ENCODE measurements around the gene GRAMD1C.
"Not testable (repeated sequence)": the region's sequence is repeated elsewhere in the genome, so short reads cannot be mapped to it uniquely, and the experiment has no call there.

The GRAMD1C gene

GRCh38 chr3:113849071-113849470 is 10.5 kb downstream of the GRAMD1C start:
- DNase-seq; in situ Hi-C loops (cut with MboI; ENCODE audit: low pct_unique_long_range_greater_than_20kb, low sequenced_read_pairs): not testable (repeated sequence)

GRCh38 chr3:113849841-113850240 is 11.3 kb downstream of the GRAMD1C start:
- in situ Hi-C loops (cut with MboI; ENCODE audit: low pct_unique_long_range_greater_than_20kb, low sequenced_read_pairs); DNase-seq: not testable (repeated sequence)

- in situ Hi-C loops (cut with MboI; ENCODE audit: low pct_unique_long_range_greater_than_20kb, low sequenced_read_pairs); DNase-seq: not testable (repeated sequence)
Observed at GRCh38 chr3:113850391-113850790, 11.8 kb downstream of the GRAMD1C start.

- DNase-seq: no peak
- in situ Hi-C loops (cut with MboI; ENCODE audit: low pct_unique_long_range_greater_than_20kb, low sequenced_read_pairs): no loop called here
Observed at GRCh38 chr3:113852506-113852905, 13.9 kb downstream of the GRAMD1C start.

- in situ Hi-C loops (cut with MboI; ENCODE audit: low pct_unique_long_range_greater_than_20kb, low sequenced_read_pairs): no loop called here
- no peak for DNase-seq
Observed at GRCh38 chr3:113867506-113867905, 28.9 kb downstream of the GRAMD1C start.

GRCh38 chr3:113873293-113873692 is 34.7 kb downstream of the GRAMD1C start:
- in situ Hi-C loops (cut with MboI; ENCODE audit: low pct_unique_long_range_greater_than_20kb, low sequenced_read_pairs): no loop called here
- no peak for DNase-seq

GRCh38 chr3:113873814-113874526 is 35.4 kb downstream of the GRAMD1C start:
- DNase-seq: no peak
- in situ Hi-C loops (cut with MboI; ENCODE audit: low pct_unique_long_range_greater_than_20kb, low sequenced_read_pairs): no loop called here

GRCh38 chr3:113878403-113878802 is 39.8 kb downstream of the GRAMD1C start:
- no peak for DNase-seq
- in situ Hi-C loops (cut with MboI; ENCODE audit: low pct_unique_long_range_greater_than_20kb, low sequenced_read_pairs): no loop called here

- no peak for DNase-seq
- in situ Hi-C loops (cut with MboI; ENCODE audit: low pct_unique_long_range_greater_than_20kb, low sequenced_read_pairs): no loop called here
Observed at GRCh38 chr3:113885050-113885449, 46.5 kb downstream of the GRAMD1C start.

GRCh38 chr3:113890256-113890900 is 51.8 kb downstream of the GRAMD1C start:
- no peak for DNase-seq
- in situ Hi-C loops (cut with MboI; ENCODE audit: low pct_unique_long_range_greater_than_20kb, low sequenced_read_pairs): no loop called here

- in situ Hi-C loops (cut with MboI; ENCODE audit: low pct_unique_long_range_greater_than_20kb, low sequenced_read_pairs): no loop called here
- DNase-seq: no peak
Observed at GRCh38 chr3:113894927-113895326, 56.3 kb downstream of the GRAMD1C start.

- no peak for DNase-seq
- in situ Hi-C loops (cut with MboI; ENCODE audit: low pct_unique_long_range_greater_than_20kb, low sequenced_read_pairs): no loop called here
Observed at GRCh38 chr3:113895964-113896363, 57.4 kb downstream of the GRAMD1C start.

- DNase-seq: no peak
- in situ Hi-C loops (cut with MboI; ENCODE audit: low pct_unique_long_range_greater_than_20kb, low sequenced_read_pairs): no loop called here
Observed at GRCh38 chr3:113896930-113897329, 58.3 kb downstream of the GRAMD1C start.

GRCh38 chr3:113897373-113897777 is 58.8 kb downstream of the GRAMD1C start:
- in situ Hi-C loops (cut with MboI; ENCODE audit: low pct_unique_long_range_greater_than_20kb, low sequenced_read_pairs): no loop called here
- DNase-seq: no peak

- peak; percentile 72 for DNase-seq
- in situ Hi-C loops (cut with MboI; ENCODE audit: low pct_unique_long_range_greater_than_20kb, low sequenced_read_pairs): no loop called here
Observed at GRCh38 chr3:113898892-113899291, 60.3 kb downstream of the GRAMD1C start.

GRCh38 chr3:113906568-113907140 is 68.1 kb downstream of the GRAMD1C start:
- no peak for DNase-seq
- in situ Hi-C loops (cut with MboI; ENCODE audit: low pct_unique_long_range_greater_than_20kb, low sequenced_read_pairs): no loop called here

- in situ Hi-C loops (cut with MboI; ENCODE audit: low pct_unique_long_range_greater_than_20kb, low sequenced_read_pairs): no loop called here
- no peak for DNase-seq
Observed at GRCh38 chr3:113908133-113908532, 69.5 kb downstream of the GRAMD1C start.

- no peak for DNase-seq
- in situ Hi-C loops (cut with MboI; ENCODE audit: low pct_unique_long_range_greater_than_20kb, low sequenced_read_pairs): no loop called here
Observed at GRCh38 chr3:113910966-113911365, 72.4 kb downstream of the GRAMD1C start.

GRCh38 chr3:113912552-113913236 is 74.1 kb downstream of the GRAMD1C start:
- in situ Hi-C loops (cut with MboI; ENCODE audit: low pct_unique_long_range_greater_than_20kb, low sequenced_read_pairs): no loop called here
- DNase-seq: peak; percentile 63

GRCh38 chr3:113914646-113915045 is 76.1 kb downstream of the GRAMD1C start:
- in situ Hi-C loops (cut with MboI; ENCODE audit: low pct_unique_long_range_greater_than_20kb, low sequenced_read_pairs): no loop called here
- no peak for DNase-seq
